Measurements from ENCODE around the gene KLF16.
A peak's percentile ranks its signal among the peaks of the same experiment; 100 is the strongest.

KLF16 gene

GRCh38 chr19:1901940-1902404 is 38.6 kb upstream of the KLF16 start:
- TF ChIP-seq CTCF (IDR thresholded peaks at IDR 0.05): no peak
- TF ChIP-seq ZFX (IDR thresholded peaks at IDR 0.05; ENCODE audit: borderline replicate concordance): no peak
- no peak overlapping the region for H3K27ac ChIP-seq

GRCh38 chr19:1896508-1896907 is 33.1 kb upstream of the KLF16 start:
- no peak overlapping the region for H3K27ac ChIP-seq
- TF ChIP-seq CTCF (IDR thresholded peaks at IDR 0.05) (no peak), ZFX (IDR thresholded peaks at IDR 0.05; ENCODE audit: borderline replicate concordance) (no peak)

GRCh38 chr19:1893791-1894190 is 30.4 kb upstream of the KLF16 start:
- TF ChIP-seq ZFX (IDR thresholded peaks at IDR 0.05; ENCODE audit: borderline replicate concordance) (no peak), CTCF (IDR thresholded peaks at IDR 0.05) (no peak)
- H3K27ac ChIP-seq: no peak overlapping the region

- no peak overlapping the region for H3K27ac ChIP-seq
- TF ChIP-seq CTCF (IDR thresholded peaks at IDR 0.05): no peak
- TF ChIP-seq ZFX (IDR thresholded peaks at IDR 0.05; ENCODE audit: borderline replicate concordance): no peak
Observed at GRCh38 chr19:1889907-1890306, 26.5 kb upstream of the KLF16 start.

GRCh38 chr19:1888385-1888784 is 25.0 kb upstream of the KLF16 start:
- no peak for TF ChIP-seq ZFX (IDR thresholded peaks at IDR 0.05; ENCODE audit: borderline replicate concordance)
- H3K27ac ChIP-seq: no peak overlapping the region

GRCh38 chr19:1886360-1886759 is 23.0 kb upstream of the KLF16 start:
- H3K27ac ChIP-seq: peak overlapping the region; percentile 61; the same call in 1 of the 2 replicates

GRCh38 chr19:1885398-1886119 is 22.2 kb upstream of the KLF16 start, which contains the start of gene ABHD17A:
TSS of gene ABHD17A (minus strand) at chr19:1885496. CDS start at chr19:1881566, 3,930 bp downstream.
- H3K27ac ChIP-seq: peak within 1 kb of the TSS; percentile 61

- peak overlapping the region; percentile 61 for H3K27ac ChIP-seq
- TF ChIP-seq ZFX (IDR thresholded peaks at IDR 0.05; ENCODE audit: borderline replicate concordance): no peak
- TF ChIP-seq CTCF (IDR thresholded peaks at IDR 0.05): no peak
Observed at GRCh38 chr19:1884719-1885334, 21.4 kb upstream of the KLF16 start.

- TF ChIP-seq CTCF (IDR thresholded peaks at IDR 0.05): no peak
- TF ChIP-seq ZFX (IDR thresholded peaks at IDR 0.05; ENCODE audit: borderline replicate concordance): no peak
- H3K27ac ChIP-seq: peak overlapping the region; percentile 61
Observed at GRCh38 chr19:1884291-1884718, 20.9 kb upstream of the KLF16 start.
